Activated CD4-positive, alpha-beta T cell treated with anti-CD3 and anti-CD28 coated beads, Interleukin-2, amount 10 ng/mL, durations not matched to agents 24 days and 14 days (primary cell): ENCODE measurements around the gene ARMH4. TPM values are rescaled to one million over a fixed set of nuclear protein-coding genes. Genes with fewer than 3 reads are reported as not detected.

Source experiments
- DNase-seq: peaks from one replicate; pipeline ENCODE4 v3.0.0; 2022
- H3K27ac Mint-ChIP-seq: one replicate; pipeline ENCODE4 v1.8.0; 2022; ENCODE audit warnings: mild to moderate bottlenecking, mixed read lengths
- H3K27me3 Mint-ChIP-seq: one replicate; pipeline ENCODE4 v1.8.0; 2022; ENCODE audit warnings: mixed read lengths
- H3K36me3 Mint-ChIP-seq: one replicate; pipeline ENCODE4 v1.8.0; 2022; ENCODE audit warnings: low read depth, mild to moderate bottlenecking, mixed read lengths
- H3K4me1 Mint-ChIP-seq: one replicate; pipeline ENCODE4 v1.8.0; 2021; ENCODE audit warnings: mixed read lengths
- H3K4me3 Mint-ChIP-seq: one replicate; pipeline ENCODE4 v1.8.0; 2022; ENCODE audit warnings: mild to moderate bottlenecking, moderate library complexity, mixed read lengths
- H3K9me3 Mint-ChIP-seq: one replicate; pipeline ENCODE4 v1.8.0; 2021; ENCODE audit warnings: mixed read lengths
- intact Hi-C: fragments of 100-400 bp; cut with micrococcal nuclease; formaldehyde crosslinking; loops from one replicate; pipeline ENCODE4 v1.15.1; 2023
- total RNA-seq: library from RNA; stranded (reverse); gene quantifications from 2 replicates; pipeline ENCODE4 v1.2.3, GENCODE V29; 2022

Gene ARMH4
- total RNA-seq, 1 donor from 2014 or later: not detected

GRCh38 chr14:58167057-58167456 lies 15.0 kb upstream of the ARMH4 start:
- no peak for DNase-seq
- Mint-ChIP-seq H3K27ac (no peak overlapping the region), H3K27me3 (peaks cover 13% of the 10 kb centered on the region), H3K4me1 (peaks cover 2% of the 10 kb centered on the region), H3K4me3 (no peak overlapping the region), H3K36me3 (no peaks in the 10 kb centered on the region), H3K9me3 (no peaks in the 10 kb centered on the region)
- intact Hi-C loops: no loop called here

- no peaks in the 10 kb centered on the region for H3K9me3 Mint-ChIP-seq
- peaks cover 2% of the 10 kb centered on the region for H3K4me1 Mint-ChIP-seq
- intact Hi-C loops: loop anchor here (1.0 kb wide), 1 partner anchor 58 kb away; no protein-coding TSS in a partner anchor
- H3K4me3 Mint-ChIP-seq: no peak overlapping the region
- H3K27ac Mint-ChIP-seq: no peak overlapping the region
- peaks cover 13% of the 10 kb centered on the region for H3K27me3 Mint-ChIP-seq
- DNase-seq: peak; percentile 90
- no peaks in the 10 kb centered on the region for H3K36me3 Mint-ChIP-seq
Observed at GRCh38 chr14:58166005-58166983, 14.3 kb upstream of the ARMH4 start.

- no peak overlapping the region for H3K27ac Mint-ChIP-seq
- no peaks in the 10 kb centered on the region for H3K9me3 Mint-ChIP-seq
- DNase-seq: no peak
- no peak overlapping the region for H3K4me3 Mint-ChIP-seq
- no peaks in the 10 kb centered on the region for H3K36me3 Mint-ChIP-seq
- intact Hi-C loops: no loop called here
- H3K27me3 Mint-ChIP-seq: peaks cover 26% of the 10 kb centered on the region
- H3K4me1 Mint-ChIP-seq: no peaks in the 10 kb centered on the region
Observed at GRCh38 chr14:58160561-58160960, 8.5 kb upstream of the ARMH4 start.

- intact Hi-C loops: no loop called here
- H3K27me3 Mint-ChIP-seq: peaks cover 54% of the 10 kb centered on the region
Observed at GRCh38 chr14:58151133-58152013, 640 bp downstream of the ARMH4 start.

GRCh38 chr14:58150243-58150805 lies 1.7 kb downstream of the ARMH4 start:
- Mint-ChIP-seq H3K27ac (no peak overlapping the region), H3K9me3 (no peaks in the 10 kb centered on the region), H3K4me3 (no peak overlapping the region), H3K27me3 (peaks cover 59% of the 10 kb centered on the region), H3K36me3 (no peaks in the 10 kb centered on the region), H3K4me1 (peaks cover 12% of the 10 kb centered on the region)
- intact Hi-C loops: no loop called here
- no peak for DNase-seq

More at GRCh38 chr14:58151133-58152013, 640 bp downstream of the ARMH4 start:
- peak overlapping the region; percentile 80 for H3K4me3 Mint-ChIP-seq
- H3K4me1 Mint-ChIP-seq: peaks cover 12% of the 10 kb centered on the region
- H3K9me3 Mint-ChIP-seq: no peaks in the 10 kb centered on the region
- H3K27ac Mint-ChIP-seq: no peak overlapping the region
- DNase-seq: peak; percentile 59
- no peaks in the 10 kb centered on the region for H3K36me3 Mint-ChIP-seq

GRCh38 chr14:58149196-58149595 lies 2.8 kb downstream of the ARMH4 start:
- no peaks in the 10 kb centered on the region for H3K9me3 Mint-ChIP-seq
- intact Hi-C loops: no loop called here
- no peak for DNase-seq
- peaks cover 59% of the 10 kb centered on the region for H3K27me3 Mint-ChIP-seq
- no peak overlapping the region for H3K4me3 Mint-ChIP-seq
- peaks cover 12% of the 10 kb centered on the region for H3K4me1 Mint-ChIP-seq
- H3K36me3 Mint-ChIP-seq: no peaks in the 10 kb centered on the region
- no peak overlapping the region for H3K27ac Mint-ChIP-seq

- H3K36me3 Mint-ChIP-seq: no peaks in the 10 kb centered on the region
- no peak overlapping the region for H3K27ac Mint-ChIP-seq
- no peak overlapping the region for H3K4me3 Mint-ChIP-seq
- H3K9me3 Mint-ChIP-seq: no peaks in the 10 kb centered on the region
- no peak for DNase-seq
- peaks cover 56% of the 10 kb centered on the region for H3K27me3 Mint-ChIP-seq
- intact Hi-C loops: no loop called here
- H3K4me1 Mint-ChIP-seq: peaks cover 4% of the 10 kb centered on the region
Observed at GRCh38 chr14:58146399-58146798, 5.6 kb downstream of the ARMH4 start.

- Mint-ChIP-seq H3K9me3 (no peaks in the 10 kb centered on the region), H3K36me3 (no peaks in the 10 kb centered on the region), H3K27ac (no peak overlapping the region), H3K4me3 (no peak overlapping the region), H3K4me1 (no peaks in the 10 kb centered on the region), H3K27me3 (peaks cover 52% of the 10 kb centered on the region)
- intact Hi-C loops: no loop called here
- DNase-seq: no peak
Observed at GRCh38 chr14:58145936-58146335, 6.1 kb downstream of the ARMH4 start.

GRCh38 chr14:58143106-58143505 lies 8.9 kb downstream of the ARMH4 start:
- H3K4me1 Mint-ChIP-seq: no peaks in the 10 kb centered on the region
- peaks cover 34% of the 10 kb centered on the region for H3K27me3 Mint-ChIP-seq
- H3K9me3 Mint-ChIP-seq: no peaks in the 10 kb centered on the region
- no peak for DNase-seq
- intact Hi-C loops: no loop called here
- no peaks in the 10 kb centered on the region for H3K36me3 Mint-ChIP-seq
- H3K27ac Mint-ChIP-seq: no peak overlapping the region
- no peak overlapping the region for H3K4me3 Mint-ChIP-seq

GRCh38 chr14:58141893-58142292 lies 10.1 kb downstream of the ARMH4 start:
- no peaks in the 10 kb centered on the region for H3K36me3 Mint-ChIP-seq
- intact Hi-C loops: no loop called here
- no peak overlapping the region for H3K27ac Mint-ChIP-seq
- H3K9me3 Mint-ChIP-seq: no peaks in the 10 kb centered on the region
- no peaks in the 10 kb centered on the region for H3K4me1 Mint-ChIP-seq
- DNase-seq: no peak
- no peak overlapping the region for H3K4me3 Mint-ChIP-seq
- H3K27me3 Mint-ChIP-seq: peaks cover 28% of the 10 kb centered on the region

GRCh38 chr14:58138714-58139482 lies 13.1 kb downstream of the ARMH4 start:
- Mint-ChIP-seq H3K27ac (no peak overlapping the region), H3K4me1 (no peaks in the 10 kb centered on the region), H3K4me3 (no peak overlapping the region), H3K36me3 (no peaks in the 10 kb centered on the region), H3K27me3 (peaks cover 19% of the 10 kb centered on the region), H3K9me3 (no peaks in the 10 kb centered on the region)
- DNase-seq: no peak
- intact Hi-C loops: no loop called here

GRCh38 chr14:58138031-58138713 lies 13.8 kb downstream of the ARMH4 start:
- peaks cover 19% of the 10 kb centered on the region for H3K27me3 Mint-ChIP-seq
- no peaks in the 10 kb centered on the region for H3K36me3 Mint-ChIP-seq
- DNase-seq: no peak
- no peak overlapping the region for H3K27ac Mint-ChIP-seq
- H3K9me3 Mint-ChIP-seq: no peaks in the 10 kb centered on the region
- no peaks in the 10 kb centered on the region for H3K4me1 Mint-ChIP-seq
- intact Hi-C loops: no loop called here
- no peak overlapping the region for H3K4me3 Mint-ChIP-seq

GRCh38 chr14:58133739-58134138 lies 18.3 kb downstream of the ARMH4 start:
- no peak for DNase-seq
- Mint-ChIP-seq H3K4me3 (no peak overlapping the region), H3K9me3 (no peaks in the 10 kb centered on the region), H3K36me3 (no peaks in the 10 kb centered on the region), H3K27me3 (peaks cover 9% of the 10 kb centered on the region), H3K4me1 (no peaks in the 10 kb centered on the region), H3K27ac (no peak overlapping the region)
- intact Hi-C loops: no loop called here
